ENCODE results near the gene GSN. TPM values are rescaled to one million over a fixed set of nuclear protein-coding genes. Genes with fewer than 3 reads are reported as not detected.

GSN gene
- total RNA-seq, 1 donor from 2014 or later, result 249 TPM

- Mint-ChIP-seq H3K27me3 (ENCODE audit: unreplicated experiment) (no peaks in the 10 kb centered on the region), H3K4me3 (ENCODE audit: unreplicated experiment) (no peak overlapping the region), H3K27ac (ENCODE audit: unreplicated experiment) (peak overlapping the region; percentile 42), H3K36me3 (ENCODE audit: unreplicated experiment) (no peaks in the 10 kb centered on the region), H3K4me1 (ENCODE audit: unreplicated experiment) (peaks cover 40% of the 10 kb centered on the region), H3K9me3 (ENCODE audit: unreplicated experiment) (no peaks in the 10 kb centered on the region)
- DNase-seq (ENCODE audit: extremely low spot score, unreplicated experiment), result no peak
- no peak for TF ChIP-seq CTCF (IDR thresholded peaks at IDR 0.05)
Measured at GRCh38 chr9:121373011-121373729, 105.2 kb downstream of the GSN start.

GRCh38 chr9:121376214-121376830 is 108.4 kb downstream of the GSN start:
- Mint-ChIP-seq H3K36me3 (ENCODE audit: unreplicated experiment) (peaks cover 2% of the 10 kb centered on the region), H3K9me3 (ENCODE audit: unreplicated experiment) (no peaks in the 10 kb centered on the region), H3K4me3 (ENCODE audit: unreplicated experiment) (no peak overlapping the region), H3K27ac (ENCODE audit: unreplicated experiment) (no peak overlapping the region), H3K27me3 (ENCODE audit: unreplicated experiment) (no peaks in the 10 kb centered on the region), H3K4me1 (ENCODE audit: unreplicated experiment) (peaks cover 22% of the 10 kb centered on the region)
- peak; percentile 63 for TF ChIP-seq CTCF (IDR thresholded peaks at IDR 0.05)
- DNase-seq (ENCODE audit: extremely low spot score, unreplicated experiment), result no peak

- TF ChIP-seq CTCF (IDR thresholded peaks at IDR 0.05), result no peak
- no peaks in the 10 kb centered on the region for H3K27me3 Mint-ChIP-seq (ENCODE audit: unreplicated experiment)
- DNase-seq (ENCODE audit: extremely low spot score, unreplicated experiment), result no peak
- no peak overlapping the region for H3K4me3 Mint-ChIP-seq (ENCODE audit: unreplicated experiment)
- H3K27ac Mint-ChIP-seq (ENCODE audit: unreplicated experiment), result no peak overlapping the region
- H3K4me1 Mint-ChIP-seq (ENCODE audit: unreplicated experiment), result peaks cover 4% of the 10 kb centered on the region
- H3K9me3 Mint-ChIP-seq (ENCODE audit: unreplicated experiment), result no peaks in the 10 kb centered on the region
- H3K36me3 Mint-ChIP-seq (ENCODE audit: unreplicated experiment), result peaks cover 2% of the 10 kb centered on the region
Measured at GRCh38 chr9:121380846-121381245, 112.9 kb downstream of the GSN start.

Other genes with a start within 250 kb of the GSN start
- 6.3 and 7.6 TPM in 2 replicates for gene C5, start 217.9 kb upstream of the GSN start, total RNA-seq
- 7.5 and 10.4 TPM in 2 replicates for gene CNTRL, start 193.2 kb upstream of the GSN start, total RNA-seq
- 64.0 and 68.4 TPM in 2 replicates for gene RAB14, start 66.3 kb upstream of the GSN start, total RNA-seq
- 51.0 and 53.2 TPM in 2 replicates for gene STOM, start 102.1 kb downstream of the GSN start, total RNA-seq
- gene GGTA1, start 231.7 kb downstream of the GSN start, total RNA-seq, result 0.64 and 1.1 TPM in 2 replicates

All from osteocyte (in vitro differentiated cells).